Vagina (tissue), 2 donors: ENCODE measurements around the gene LRRN2. TPM values are rescaled to one million over a fixed set of nuclear protein-coding genes. Genes with fewer than 3 reads are reported as not detected.

Experiments
- DNase-seq, 2 donors: peaks; one replicate each; pipeline ENCODE4 v3.0.0-alpha.2; 2017; ENCODE audit errors: extremely low spot score in 2 of 2
- H3K27ac ChIP-seq: fragments of 200-600 bp; sonication (generic); one replicate; pipeline ENCODE4 v1.5.1; 2019
- H3K27me3 ChIP-seq: fragments of 200-600 bp; sonication (generic); one replicate; pipeline ENCODE4 v1.5.1; 2019
- H3K36me3 ChIP-seq, 2 donors: fragments of 200-600 bp; sonication (generic); one replicate each; pipeline ENCODE4 v1.5.1; 2017 to 2019
- H3K4me1 ChIP-seq: fragments of 200-600 bp; sonication (generic); one replicate; pipeline ENCODE4 v1.5.1; 2019
- H3K4me3 ChIP-seq, 2 donors: fragments of 200-600 bp; sonication (generic); 1 replicate in 1 of 2; 2 replicates in 1 of 2; pipeline ENCODE4 v1.5.1; 2016 to 2019
- H3K9me3 ChIP-seq: fragments of 200-600 bp; sonication (generic); one replicate; pipeline ENCODE4 v1.5.1; 2019
- CTCF ChIP-seq, 3 experiments: fragments of 450-650 bp in 2 of 3; fragments of 200-600 bp in 1 of 3; sonication (generic) in 1 of 3; IDR thresholded peaks; one replicate each; pipeline ENCODE4 v1.5.1; 2017 to 2019; ENCODE audit warnings: antibody characterized with exemption in 3 of 3, mild to moderate bottlenecking in 2 of 3, moderate library complexity in 2 of 3
- POLR2A ChIP-seq, 2 donors: fragments of 450-650 bp; IDR thresholded peaks; one replicate each; pipeline ENCODE4 v1.6.1; 2017; ENCODE audit warnings: antibody characterized with exemption in 2 of 2, mild to moderate bottlenecking in 2 of 2, moderate library complexity in 2 of 2
- POLR2AphosphoS5 ChIP-seq, 2 donors: sonication (generic); formaldehyde crosslinking; IDR thresholded peaks; one replicate each; pipeline ENCODE4 v1.9.0; 2017; ENCODE audit warnings: antibody characterized with exemption in 2 of 2, mild to moderate bottlenecking in 2 of 2, low read depth in 1 of 2; ENCODE audit not compliant: insufficient read depth in 1 of 2
- intact Hi-C: fragments of 100-400 bp; cut with DNase I; formaldehyde crosslinking; loops from one replicate; pipeline ENCODE4 v1.15.1; 2023
- total RNA-seq: library from RNA; depleted of rRNA; stranded (reverse); fragments of >200 nt; gene quantifications from one replicate; pipeline ENCODE4 v1.2.3, GENCODE V29; 2016

Gene LRRN2
- total RNA-seq, 1 donor from 2014 or later: 3.4 TPM

- no peak for TF ChIP-seq POLR2AphosphoS5 (IDR thresholded peaks at IDR 0.05; ENCODE audit: insufficient read depth in 1 of 2, low read depth in 1 of 2)
- no peaks in the 10 kb centered on the region for H3K9me3 ChIP-seq
- no peaks in the 10 kb centered on the region for H3K27me3 ChIP-seq
- no peak overlapping the region for H3K4me3 ChIP-seq
- no peaks in the 10 kb centered on the region for H3K4me1 ChIP-seq
- H3K27ac ChIP-seq: no peak overlapping the region
- DNase-seq: no peak
- intact Hi-C loops: no loop called here
- no peaks in the 10 kb centered on the region for H3K36me3 ChIP-seq
Observed at GRCh38 chr1:204659056-204659455, 26.5 kb downstream of the LRRN2 start.

GRCh38 chr1:204658295-204658694 lies 27.2 kb downstream of the LRRN2 start:
- Histone ChIP-seq H3K27me3 (no peaks in the 10 kb centered on the region), H3K4me1 (no peaks in the 10 kb centered on the region), H3K36me3 (no peaks in the 10 kb centered on the region), H3K4me3 (no peak overlapping the region), H3K27ac (no peak overlapping the region), H3K9me3 (no peaks in the 10 kb centered on the region)
- TF ChIP-seq POLR2AphosphoS5 (IDR thresholded peaks at IDR 0.05; ENCODE audit: insufficient read depth in 1 of 2, low read depth in 1 of 2): no peak
- no peak for DNase-seq
- intact Hi-C loops: no loop called here

- Histone ChIP-seq H3K9me3 (no peaks in the 10 kb centered on the region), H3K36me3 (no peaks in the 10 kb centered on the region), H3K27me3 (no peaks in the 10 kb centered on the region), H3K27ac (no peak overlapping the region), H3K4me3 (no peak overlapping the region), H3K4me1 (no peaks in the 10 kb centered on the region)
- DNase-seq: no peak
- intact Hi-C loops: no loop called here
- TF ChIP-seq CTCF (IDR thresholded peaks at IDR 0.05) (no peak), POLR2A (IDR thresholded peaks at IDR 0.05) (no peak), POLR2AphosphoS5 (IDR thresholded peaks at IDR 0.05; ENCODE audit: insufficient read depth in 1 of 2, low read depth in 1 of 2) (no peak)
Observed at GRCh38 chr1:204653590-204654340, 31.8 kb downstream of the LRRN2 start.

GRCh38 chr1:204652497-204652896 lies 33.0 kb downstream of the LRRN2 start:
- Histone ChIP-seq H3K4me1 (no peaks in the 10 kb centered on the region), H3K9me3 (no peaks in the 10 kb centered on the region), H3K4me3 (no peak overlapping the region), H3K27ac (no peak overlapping the region), H3K36me3 (no peaks in the 10 kb centered on the region), H3K27me3 (no peaks in the 10 kb centered on the region)
- intact Hi-C loops: no loop called here
- TF ChIP-seq POLR2AphosphoS5 (IDR thresholded peaks at IDR 0.05; ENCODE audit: insufficient read depth in 1 of 2, low read depth in 1 of 2) (no peak), POLR2A (IDR thresholded peaks at IDR 0.05) (no peak), CTCF (IDR thresholded peaks at IDR 0.05) (no peak)
- DNase-seq: no peak

- intact Hi-C loops: no loop called here
- H3K27ac ChIP-seq: no peak overlapping the region
- DNase-seq: no peak
- H3K9me3 ChIP-seq: no peaks in the 10 kb centered on the region
- H3K4me1 ChIP-seq: no peaks in the 10 kb centered on the region
- TF ChIP-seq CTCF (IDR thresholded peaks at IDR 0.05) (no peak), POLR2A (IDR thresholded peaks at IDR 0.05) (no peak)
- no peak overlapping the region for H3K4me3 ChIP-seq
- H3K27me3 ChIP-seq: no peaks in the 10 kb centered on the region
- H3K36me3 ChIP-seq: no peaks in the 10 kb centered on the region
Observed at GRCh38 chr1:204651843-204652421, 33.6 kb downstream of the LRRN2 start.

GRCh38 chr1:204650911-204651570 lies 34.5 kb downstream of the LRRN2 start:
- no peaks in the 10 kb centered on the region for H3K4me1 ChIP-seq
- no peak overlapping the region for H3K27ac ChIP-seq
- DNase-seq: no peak
- TF ChIP-seq CTCF (IDR thresholded peaks at IDR 0.05) (no peak), POLR2A (IDR thresholded peaks at IDR 0.05) (no peak), POLR2AphosphoS5 (IDR thresholded peaks at IDR 0.05; ENCODE audit: insufficient read depth in 1 of 2, low read depth in 1 of 2) (no peak)
- no peaks in the 10 kb centered on the region for H3K36me3 ChIP-seq
- no peaks in the 10 kb centered on the region for H3K27me3 ChIP-seq
- no peaks in the 10 kb centered on the region for H3K9me3 ChIP-seq
- no peak overlapping the region for H3K4me3 ChIP-seq
- intact Hi-C loops: no loop called here
